ENCODE data around the gene LAMC3. TPM values are rescaled to one million over a fixed set of nuclear protein-coding genes. Genes with fewer than 3 reads are reported as not detected.
"Not testable (repeated sequence)": the region's sequence is repeated elsewhere in the genome, so short reads cannot be mapped to it uniquely, and the experiment has no call there.

The LAMC3 gene
- polyA plus RNA-seq, 5 donors: 7.3 to 15.4 (median 12.2) TPM

- DNase-seq: no peak
These were observed 18.9 kb downstream of the LAMC3 start for GRCh38 chr9:131027872-131028179.

GRCh38 chr9:131028221-131028884, 19.4 kb downstream of the LAMC3 start:
- DNase-seq: peak in 1 of 2 donors; percentile 28

GRCh38 chr9:131028931-131029573, 20.1 kb downstream of the LAMC3 start:
- no peak for DNase-seq

GRCh38 chr9:131029574-131029952, 20.6 kb downstream of the LAMC3 start:
- no peak for DNase-seq

- DNase-seq: no peak
These were observed 21.4 kb downstream of the LAMC3 start for GRCh38 chr9:131030239-131031004.

- no peak for DNase-seq
These were observed 22.1 kb downstream of the LAMC3 start for GRCh38 chr9:131031005-131031641.

- DNase-seq: no peak
These were observed 22.6 kb downstream of the LAMC3 start for GRCh38 chr9:131031642-131032005.

GRCh38 chr9:131032384-131032783, 23.4 kb downstream of the LAMC3 start:
- DNase-seq: no peak

- no peak for DNase-seq
These were observed 24.6 kb downstream of the LAMC3 start for GRCh38 chr9:131033269-131034224.

- DNase-seq: no peak
These were observed 25.3 kb downstream of the LAMC3 start for GRCh38 chr9:131034268-131034667.

- DNase-seq: not testable (repeated sequence)
These were observed 25.8 kb downstream of the LAMC3 start for GRCh38 chr9:131034749-131035148.

GRCh38 chr9:131035548-131035947, 26.6 kb downstream of the LAMC3 start:
- no peak for DNase-seq

GRCh38 chr9:131036071-131036470, 27.1 kb downstream of the LAMC3 start:
- DNase-seq: no peak

- peak in 1 of 2 donors; percentile 21 for DNase-seq
These were observed 27.8 kb downstream of the LAMC3 start for GRCh38 chr9:131036529-131037334.

GRCh38 chr9:131037335-131038255, 28.6 kb downstream of the LAMC3 start:
- peak in 1 of 2 donors; percentile 34 for DNase-seq

- DNase-seq: no peak
These were observed 29.5 kb downstream of the LAMC3 start for GRCh38 chr9:131038256-131039128.

GRCh38 chr9:131039129-131039954, 30.4 kb downstream of the LAMC3 start:
- DNase-seq: no peak
